OCI-LY1 (cell line): ENCODE data around the gene HSD17B14.

Source experiments
- H2AFZ ChIP-seq: fragments of 200-600 bp; sonication (generic), shearing (Covaris generic); 2 replicates; pipeline ENCODE4 v1.6.0; 2014; ENCODE audit warnings: antibody characterized with exemption, mild to moderate bottlenecking, low read length
- H3F3A ChIP-seq: fragments of 200-600 bp; sonication (generic), shearing (Covaris generic); 2 replicates; pipeline ENCODE4 v1.6.0; 2014; ENCODE audit warnings: mild to moderate bottlenecking, antibody characterized with exemption, low read length, moderate library complexity; ENCODE audit not compliant: insufficient read depth
- H3K27ac ChIP-seq: fragments of 200-600 bp; sonication (generic); 2 replicates; pipeline ENCODE4 v1.5.1; 2014; ENCODE audit warnings: low read length, mixed run types, mild to moderate bottlenecking, low read depth; ENCODE audit not compliant: poor library complexity, severe bottlenecking
- H3K27me3 ChIP-seq: fragments of 200-600 bp; sonication (generic); 2 replicates; pipeline ENCODE4 v1.6.0; 2014; ENCODE audit warnings: antibody characterized with exemption, mild to moderate bottlenecking, low read length, moderate library complexity; ENCODE audit not compliant: insufficient read depth
- H3K36me3 ChIP-seq: fragments of 200-600 bp; sonication (generic); 2 replicates; pipeline ENCODE4 v1.6.1; 2014; ENCODE audit warnings: mild to moderate bottlenecking, antibody characterized with exemption, low read length, moderate library complexity, mixed read lengths; ENCODE audit not compliant: insufficient read depth
- H3K4me1 ChIP-seq: fragments of 200-600 bp; sonication (generic); 2 replicates; pipeline ENCODE4 v1.5.1; 2014; ENCODE audit warnings: mild to moderate bottlenecking, low read length, moderate library complexity; ENCODE audit not compliant: insufficient read depth, severe bottlenecking
- H3K4me2 ChIP-seq: fragments of 200-600 bp; sonication (generic), shearing (Covaris generic); 2 replicates; pipeline ENCODE4 v1.6.1; 2014; ENCODE audit warnings: low read length
- H3K4me3 ChIP-seq: fragments of 200-600 bp; sonication (generic); 2 replicates; pipeline ENCODE4 v1.5.1; 2014; ENCODE audit warnings: low read length, low read depth, mild to moderate bottlenecking, mixed read lengths; ENCODE audit not compliant: poor library complexity, severe bottlenecking
- H3K79me2 ChIP-seq: fragments of 200-600 bp; shearing (Covaris generic); 2 replicates; pipeline ENCODE4 v1.6.1; 2016; ENCODE audit warnings: mixed run types, low read length, mixed read lengths; ENCODE audit not compliant: insufficient read depth
- H3K9ac ChIP-seq: fragments of 200-600 bp; sonication (generic), shearing (Covaris generic); 2 replicates; pipeline ENCODE4 v1.6.1; 2014; ENCODE audit warnings: mild to moderate bottlenecking, low read length, mixed read lengths
- H3K9me2 ChIP-seq: fragments of 200-600 bp; sonication (generic), shearing (Covaris generic); 2 replicates; pipeline ENCODE4 v1.6.1; 2014; ENCODE audit warnings: low read depth, mild to moderate bottlenecking, low read length, mixed read lengths
- H3K9me3 ChIP-seq: fragments of 200-600 bp; shearing (Covaris generic); 2 replicates; pipeline ENCODE4 v1.6.1; 2014; ENCODE audit warnings: low read length, mixed read lengths
- H4K20me1 ChIP-seq: fragments of 200-600 bp; sonication (generic), shearing (Covaris generic); 2 replicates; pipeline ENCODE4 v1.6.0; 2016; ENCODE audit warnings: mild to moderate bottlenecking, low read length; ENCODE audit not compliant: insufficient read depth
- CTCF ChIP-seq: fragments of 200-600 bp; sonication (generic), shearing (Covaris generic); IDR thresholded peaks from 2 replicates; pipeline ENCODE4 v1.5.1; 2017; ENCODE audit warnings: mild to moderate bottlenecking, antibody characterized with exemption, low read length, moderate library complexity, mixed read lengths
- EZH2 ChIP-seq: fragments of 200-600 bp; sonication (generic), shearing (Covaris generic); IDR thresholded peaks from 2 replicates; pipeline ENCODE4 v1.8.0; 2017; ENCODE audit warnings: borderline replicate concordance, mixed run types, mild to moderate bottlenecking, antibody characterized with exemption, low read length, moderate library complexity, mixed read lengths

HSD17B14 gene

GRCh38 chr19:48806818-48807589 lies 29.3 kb downstream of the HSD17B14 start:
- H3F3A ChIP-seq, result no peaks in the 10 kb centered on the region
- H3K9me2 ChIP-seq, result no peaks in the 10 kb centered on the region
- H3K27ac ChIP-seq, result no peak overlapping the region
- no peak for TF ChIP-seq EZH2
- no peak for TF ChIP-seq CTCF
- no peak overlapping the region for H3K4me2 ChIP-seq
- H3K27me3 ChIP-seq, result no peaks in the 10 kb centered on the region
- no peak overlapping the region for H3K4me3 ChIP-seq
- no peak overlapping the region for H2AFZ ChIP-seq
- no peak overlapping the region for H3K9ac ChIP-seq
- H3K36me3 ChIP-seq, result peaks cover 8% of the 10 kb centered on the region; the same call in 1 of the 2 replicates
- H3K4me1 ChIP-seq, result peaks cover 14% of the 10 kb centered on the region
- no peaks in the 10 kb centered on the region for H4K20me1 ChIP-seq
- no peaks in the 10 kb centered on the region for H3K9me3 ChIP-seq
- H3K79me2 ChIP-seq, result no peaks in the 10 kb centered on the region

- TF ChIP-seq CTCF, result no peak
- TF ChIP-seq EZH2, result no peak
- Histone ChIP-seq H3K4me1 (peaks cover 12% of the 10 kb centered on the region), H3F3A (no peaks in the 10 kb centered on the region), H3K9ac (no peak overlapping the region), H3K9me2 (no peaks in the 10 kb centered on the region), H3K27me3 (no peaks in the 10 kb centered on the region), H4K20me1 (no peaks in the 10 kb centered on the region), H3K79me2 (no peaks in the 10 kb centered on the region), H3K4me3 (no peak overlapping the region), H3K36me3 (peaks cover 8% of the 10 kb centered on the region; the same call in 1 of the 2 replicates), H3K9me3 (no peaks in the 10 kb centered on the region), H3K4me2 (no peak overlapping the region), H3K27ac (no peak overlapping the region), H2AFZ (no peak overlapping the region)
Observed at GRCh38 chr19:48806518-48806817, 29.8 kb downstream of the HSD17B14 start.

DNA sequence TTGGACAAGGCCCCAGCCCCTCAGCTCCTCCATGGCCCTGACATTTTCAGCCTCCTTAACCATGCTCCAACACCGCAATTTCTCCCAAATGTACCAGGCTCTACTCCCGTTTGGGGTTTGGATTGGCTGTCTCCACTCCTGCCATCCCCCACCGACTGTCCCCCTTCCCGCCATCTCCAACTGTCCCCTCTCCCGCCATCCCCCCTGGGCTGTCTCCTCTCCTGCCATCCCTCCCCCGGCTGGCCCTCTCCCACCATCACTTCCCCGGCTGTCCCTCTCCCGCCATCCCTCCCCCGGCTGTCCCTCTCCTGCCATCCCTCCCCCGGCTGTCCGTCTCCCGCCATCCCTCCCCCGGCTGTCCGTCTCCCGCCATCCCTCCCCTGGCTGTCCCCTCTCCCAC lies 30.8 kb downstream of the HSD17B14 start:
- Histone ChIP-seq H3K4me3 (no peak overlapping the region), H3K9me2 (no peaks in the 10 kb centered on the region), H3K79me2 (no peaks in the 10 kb centered on the region), H2AFZ (no peak overlapping the region), H3K36me3 (peaks cover 8% of the 10 kb centered on the region; the same call in 1 of the 2 replicates), H3K9ac (no peak overlapping the region), H3K4me2 (no peak overlapping the region), H3F3A (no peaks in the 10 kb centered on the region), H3K27ac (no peak overlapping the region), H3K9me3 (no peaks in the 10 kb centered on the region), H4K20me1 (no peaks in the 10 kb centered on the region), H3K4me1 (peaks cover 12% of the 10 kb centered on the region), H3K27me3 (no peaks in the 10 kb centered on the region)
- TF ChIP-seq EZH2 (no peak), CTCF (no peak)
